GM20431 (cell line): ENCODE measurements around the gene AQP12B.
"Not testable (repeated sequence)": the region's sequence is repeated elsewhere in the genome, so short reads cannot be mapped to it uniquely, and the experiment has no call there.

ENCODE experiments used
- in situ Hi-C: fragments of 300-500 bp; cut with MseI, MboI; formaldehyde crosslinking; loops from one replicate; pipeline ENCODE4 v1.15.0; 2020; ENCODE audit warnings: low sequenced_read_pairs; ENCODE audit not compliant: unreplicated experiment

AQP12B gene

DNA sequence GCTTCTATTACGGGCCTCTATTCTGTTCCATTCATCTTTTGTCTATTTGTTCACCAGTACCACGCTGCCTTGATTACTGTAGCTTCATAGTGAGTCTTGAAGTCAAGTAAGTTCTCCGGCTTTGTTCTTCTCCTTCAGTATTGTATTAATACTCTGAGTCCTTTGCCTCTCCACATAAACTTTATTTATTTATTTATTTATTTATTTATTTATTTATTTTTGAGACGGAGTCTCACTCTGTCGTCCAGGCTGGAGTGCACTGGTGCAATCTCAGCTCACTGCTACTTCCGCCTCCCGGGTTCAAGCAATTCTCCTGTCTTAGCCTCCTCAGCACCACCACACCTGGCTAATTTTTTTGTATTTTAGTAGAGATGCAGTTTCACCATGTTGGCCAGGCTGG, 22.8 kb downstream of the AQP12B start:
- in situ Hi-C loops: not testable (repeated sequence)

DNA sequence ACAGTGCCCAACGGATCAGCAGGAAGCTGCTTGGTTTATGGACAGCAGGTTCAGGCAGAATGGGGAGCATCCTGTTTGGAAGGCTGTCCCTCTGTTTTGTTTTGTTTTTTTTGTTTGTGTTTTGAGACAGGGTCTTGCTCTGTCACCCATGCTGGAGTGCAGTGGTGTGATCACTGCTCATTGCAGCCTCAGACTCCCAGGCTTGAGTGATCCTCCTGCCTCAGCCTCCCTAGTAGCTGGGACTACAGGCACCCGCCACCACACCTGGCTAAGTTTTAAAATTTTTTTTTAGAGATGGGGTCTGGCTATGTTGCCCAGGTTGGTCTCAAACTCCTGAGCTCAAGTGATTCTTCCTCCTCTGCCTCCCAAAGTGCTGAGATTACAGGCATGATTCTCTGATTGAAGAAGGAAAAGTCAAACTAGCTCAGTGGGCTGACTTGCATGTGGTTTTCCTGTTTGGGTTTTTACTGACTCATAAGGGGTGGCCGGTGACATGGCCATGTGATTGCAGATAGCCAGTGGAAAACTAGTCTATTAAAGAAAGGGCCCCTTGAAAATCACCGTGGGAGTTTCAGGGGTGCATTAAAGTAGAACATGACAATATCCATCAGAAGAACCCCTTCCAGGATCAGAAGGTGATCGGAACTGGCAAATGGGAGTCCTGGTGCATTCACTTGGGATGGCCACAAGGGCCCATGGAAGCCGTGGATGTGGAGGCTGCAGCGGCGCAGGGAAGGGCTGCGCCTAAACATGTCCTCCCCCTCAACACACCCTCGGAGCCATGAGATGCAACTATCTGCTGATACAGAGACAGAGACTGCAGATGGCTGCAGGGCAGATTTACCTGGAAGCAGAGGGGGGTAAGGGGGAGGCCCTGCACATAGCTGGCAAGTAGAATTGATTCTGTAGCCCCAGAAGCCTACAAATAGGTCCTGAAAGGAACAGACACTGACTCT, 26.5 kb downstream of the AQP12B start:
- in situ Hi-C loops: no loop called here

DNA sequence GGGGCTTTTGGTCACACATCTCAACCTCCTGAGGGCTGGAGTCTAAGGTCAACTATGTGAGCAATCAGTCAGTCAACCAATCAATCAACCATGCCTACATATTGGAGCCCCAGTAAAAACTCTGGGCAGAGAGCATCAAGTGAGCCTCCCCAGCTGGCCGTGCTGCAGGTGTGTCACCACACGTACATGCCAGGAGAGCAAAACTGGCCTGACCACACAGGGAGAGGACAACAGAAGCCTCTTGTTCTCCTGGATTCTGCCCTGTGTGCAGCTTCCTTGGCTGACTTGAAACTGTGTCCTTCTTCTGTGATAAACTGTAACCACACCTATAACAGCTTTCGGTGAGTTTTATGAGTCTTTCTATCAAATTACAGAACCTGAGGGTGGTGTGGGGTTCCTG, 31.5 kb downstream of the AQP12B start:
- in situ Hi-C loops: no loop called here

GRCh38 chr2:240650254-240650965, 32.3 kb downstream of the AQP12B start:
- in situ Hi-C loops: no loop called here

DNA sequence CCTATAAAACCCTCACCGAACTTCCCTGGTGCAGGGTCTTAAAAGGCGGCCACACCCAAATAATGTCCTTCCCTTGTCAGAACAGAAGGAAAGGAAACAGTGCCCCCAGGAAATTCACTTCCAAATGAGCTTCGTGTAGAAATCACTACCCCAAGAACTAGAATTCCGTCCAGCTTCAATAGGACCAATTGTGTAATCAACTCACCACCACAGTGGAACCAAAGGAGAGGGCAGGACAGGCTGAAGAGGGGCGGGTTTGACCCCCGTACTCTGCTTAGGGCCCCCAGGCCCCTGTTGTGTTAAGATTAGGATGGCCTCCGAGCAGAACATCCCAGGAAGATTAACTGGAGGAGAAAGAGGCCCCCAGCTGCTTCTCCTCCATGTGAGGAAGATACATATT, 33.4 kb downstream of the AQP12B start:
- in situ Hi-C loops: no loop called here

DNA sequence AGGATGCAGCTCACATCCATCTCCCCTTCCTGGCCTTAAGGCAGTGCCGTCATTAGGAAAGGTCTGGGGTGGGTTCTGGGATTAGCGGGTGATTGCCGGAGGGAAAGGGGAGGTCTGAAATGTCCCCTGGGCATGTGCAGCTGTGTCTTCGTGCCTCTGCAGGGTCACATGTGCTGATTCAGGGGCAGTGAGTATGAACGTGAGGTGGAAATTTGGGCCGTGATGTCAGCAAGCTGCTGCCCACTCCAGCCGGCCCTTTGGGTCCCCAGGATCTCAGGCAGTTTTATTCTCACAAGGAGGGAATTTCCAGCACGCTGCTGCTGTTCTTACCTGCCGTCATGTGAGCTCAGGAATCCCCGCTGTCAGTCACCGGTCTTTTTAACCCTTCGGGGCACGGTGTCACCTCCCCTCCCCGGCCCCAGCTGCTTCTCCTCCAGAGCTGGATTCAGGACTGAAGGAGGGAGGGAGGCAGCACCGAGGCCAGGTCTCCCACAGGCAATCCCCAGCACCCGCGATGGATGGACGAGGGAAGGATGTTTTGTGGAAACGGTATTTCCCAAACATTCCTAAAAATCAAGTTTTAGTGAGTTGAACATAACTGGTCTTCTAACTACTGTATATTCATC, 33.9 kb downstream of the AQP12B start:
- in situ Hi-C loops: no loop called here

DNA sequence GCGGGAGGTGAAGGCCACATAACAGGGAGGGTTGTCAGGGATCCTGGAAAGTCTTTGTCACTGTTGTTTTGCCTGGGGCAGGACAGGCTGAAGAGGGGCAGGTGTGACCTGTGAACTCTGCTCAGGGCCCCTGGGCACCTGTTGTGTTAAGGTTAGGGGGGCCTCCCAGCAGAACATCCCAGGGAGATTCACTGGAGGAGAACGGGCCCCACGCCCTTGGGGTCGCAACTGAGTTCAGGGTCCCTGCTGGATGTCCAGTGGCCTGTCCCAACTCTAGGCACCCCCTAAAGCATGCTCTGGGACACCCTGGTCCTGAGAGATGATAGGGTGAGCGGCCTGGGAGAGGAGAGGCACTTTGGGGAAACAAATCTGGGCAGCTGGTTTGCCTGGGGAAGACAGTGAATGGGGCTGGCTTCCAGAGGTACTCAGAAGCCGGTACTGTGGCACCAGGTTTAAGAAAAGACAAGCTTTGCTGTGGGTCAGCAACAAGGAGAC, 34.5 kb downstream of the AQP12B start:
- in situ Hi-C loops: no loop called here

GRCh38 chr2:240647503-240648154, 35.1 kb downstream of the AQP12B start:
- in situ Hi-C loops: no loop called here

DNA sequence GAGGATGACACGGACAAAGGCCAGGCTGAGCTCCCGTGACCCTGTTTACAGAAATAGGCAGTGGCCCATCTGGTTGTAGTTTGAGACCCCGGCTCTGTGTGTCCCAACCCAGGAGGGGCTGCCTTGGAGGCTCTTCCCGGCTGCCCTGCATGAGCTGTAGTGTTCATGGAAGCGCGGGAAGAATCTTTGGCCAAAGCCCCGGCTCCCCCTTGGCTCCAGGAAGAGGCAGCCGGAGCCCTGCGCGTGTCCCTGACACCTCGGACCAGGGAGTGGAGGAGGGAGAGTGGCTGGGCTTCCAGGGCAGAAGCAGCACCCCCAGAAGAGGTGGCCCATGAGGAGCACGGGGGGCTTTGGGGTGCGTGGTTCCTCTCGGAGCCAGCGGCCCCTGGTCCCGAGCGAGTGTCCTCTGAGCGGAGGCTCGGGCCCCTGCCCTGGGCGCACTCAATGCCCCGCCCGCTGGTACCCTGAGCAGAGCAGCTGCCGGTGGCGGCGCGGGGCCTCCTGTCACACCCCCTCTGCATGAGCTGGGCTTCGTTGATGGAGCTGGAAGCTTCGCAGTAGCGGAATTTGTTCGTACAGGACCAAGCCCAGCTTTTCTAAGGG, 35.7 kb downstream of the AQP12B start:
- in situ Hi-C loops: no loop called here

DNA sequence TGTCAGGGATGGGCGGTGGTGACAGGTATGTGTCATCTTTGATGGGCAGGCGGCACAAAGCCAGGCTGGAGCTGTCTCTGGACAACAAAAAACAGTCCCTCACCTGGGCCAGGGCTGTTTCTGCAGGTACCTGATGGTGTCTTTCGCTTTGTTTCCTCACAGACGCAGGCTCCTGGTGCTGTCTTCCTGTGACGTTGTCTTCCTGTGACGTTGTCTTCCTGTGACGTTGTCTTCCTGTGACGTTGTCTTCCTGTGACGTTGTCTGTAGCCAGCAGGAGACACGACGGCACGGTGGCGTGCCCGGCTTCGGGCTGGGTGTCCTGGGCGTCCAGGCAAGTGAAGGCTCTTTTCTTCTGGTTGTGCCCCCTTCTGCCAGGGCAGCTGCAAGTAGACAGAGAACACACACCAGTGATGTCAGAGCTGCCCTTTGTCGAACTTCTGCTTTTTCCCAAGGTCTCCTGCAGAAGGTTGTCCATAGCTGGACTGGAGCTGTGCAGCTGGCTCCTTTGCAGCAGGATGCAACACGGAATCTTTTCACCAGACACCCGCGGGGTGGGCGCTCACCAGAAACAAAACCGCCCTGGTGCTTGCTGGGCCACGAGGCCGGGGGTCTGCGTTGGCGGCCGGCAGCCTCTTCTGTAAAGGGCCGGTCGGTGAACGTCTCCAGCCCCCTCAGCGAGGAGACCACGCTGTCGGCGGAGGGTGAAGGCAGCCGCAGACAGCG, 36.3 kb downstream of the AQP12B start:
- in situ Hi-C loops: no loop called here

DNA sequence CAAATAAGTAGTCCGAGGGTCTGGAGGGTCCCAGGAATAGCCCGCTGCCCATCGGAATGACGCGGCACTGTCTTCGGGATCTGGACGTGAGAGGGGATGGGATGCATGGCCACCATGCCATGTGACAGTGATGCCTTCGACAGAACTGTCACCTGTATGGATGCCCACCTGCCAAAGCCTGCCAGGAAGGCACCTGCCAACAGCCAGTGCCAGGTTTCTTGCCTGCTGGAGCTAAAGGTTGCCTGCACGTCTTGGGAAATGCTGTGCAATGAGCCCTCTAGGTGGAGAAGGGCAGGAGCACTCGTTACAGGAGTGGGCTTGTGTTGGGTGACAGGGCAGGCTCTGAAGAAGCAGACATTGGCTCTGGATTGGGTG, 36.9 kb downstream of the AQP12B start:
- in situ Hi-C loops: no loop called here

GRCh38 chr2:240645346-240645745, 37.3 kb downstream of the AQP12B start:
- in situ Hi-C loops: no loop called here

DNA sequence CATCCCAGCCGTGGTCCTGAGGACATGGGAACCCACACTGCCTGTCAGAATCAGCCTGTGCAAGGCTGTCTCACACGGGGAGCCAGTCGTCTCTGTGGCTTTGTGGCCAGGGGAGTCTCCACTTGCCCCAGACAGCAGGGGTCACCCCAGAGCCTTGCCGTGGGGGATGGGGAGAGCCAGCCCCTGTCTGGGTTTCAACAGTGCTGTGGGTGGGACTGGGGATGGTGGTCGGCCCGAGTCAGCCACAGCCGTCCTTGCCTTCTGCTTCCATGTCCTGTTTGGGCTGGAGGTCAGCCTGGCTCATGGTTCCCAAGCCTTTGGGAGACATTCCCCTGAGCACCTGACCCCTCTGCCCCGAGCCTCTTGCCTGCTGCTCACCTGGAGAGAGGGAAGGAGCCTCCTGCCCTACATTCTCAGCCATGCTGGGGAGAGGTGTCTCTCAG, 37.8 kb downstream of the AQP12B start:
- in situ Hi-C loops: no loop called here

DNA sequence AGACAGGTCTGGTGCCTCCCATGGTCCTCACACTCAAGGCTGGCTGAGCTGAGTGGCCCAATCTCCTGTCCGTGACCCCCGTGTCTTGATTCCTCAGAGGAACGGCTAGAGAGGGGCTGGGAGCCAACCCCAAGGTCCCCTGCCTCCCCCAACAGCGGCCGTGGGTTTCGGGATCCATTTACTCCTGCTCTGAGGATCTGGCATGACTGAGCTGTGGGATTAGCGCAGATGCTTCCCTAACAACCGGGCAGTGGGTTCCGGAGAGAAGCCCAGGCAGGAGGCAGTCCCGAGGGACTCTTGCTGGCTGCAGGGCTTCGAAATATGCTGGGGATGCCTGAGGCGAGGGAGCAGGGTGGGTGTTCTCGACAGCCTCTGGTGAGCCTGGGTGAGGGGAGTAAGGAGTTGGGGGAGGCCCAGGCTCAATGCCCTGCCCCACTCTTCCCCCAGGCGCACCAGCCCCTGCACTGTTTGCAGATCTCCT, 38.5 kb downstream of the AQP12B start:
- in situ Hi-C loops: no loop called here

- in situ Hi-C loops: no loop called here
These were observed 38.9 kb downstream of the AQP12B start for GRCh38 chr2:240643811-240644150.

DNA sequence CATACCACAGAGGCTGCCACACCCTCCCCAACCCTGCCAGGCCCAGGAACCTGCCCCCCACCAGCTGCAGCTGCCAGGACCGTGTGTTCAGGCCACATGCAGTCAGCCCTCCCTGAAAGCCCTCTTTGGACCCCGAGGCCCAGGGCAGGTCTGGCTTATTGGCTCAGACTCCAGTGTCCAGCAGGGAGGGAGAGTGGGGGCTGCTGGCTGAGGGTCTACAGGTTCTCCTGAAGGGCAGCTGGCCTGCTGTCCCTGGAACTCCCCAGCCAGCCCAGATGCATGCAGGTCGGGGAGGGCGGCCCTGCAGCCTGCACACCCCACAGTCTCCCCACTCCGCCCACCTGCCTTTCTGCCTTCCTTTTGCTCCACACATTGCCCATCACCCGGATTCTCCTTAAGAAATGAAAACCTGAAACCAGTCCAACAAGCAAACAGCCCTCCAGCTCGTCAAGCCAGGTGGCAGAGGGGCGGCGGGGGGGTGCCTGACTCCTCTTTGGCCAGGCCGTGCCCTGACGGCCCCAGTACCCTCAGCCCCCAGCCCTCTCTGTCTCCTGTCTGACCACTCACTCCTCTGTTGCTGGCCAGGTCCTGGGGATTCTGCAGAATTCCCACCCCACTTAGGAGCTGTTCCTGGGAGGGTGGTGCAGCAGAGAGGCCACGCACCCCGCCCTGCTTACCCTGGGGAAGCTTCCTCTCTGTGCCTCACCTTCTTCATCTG, 39.4 kb downstream of the AQP12B start:
- in situ Hi-C loops: no loop called here

- in situ Hi-C loops: no loop called here
These were observed 39.9 kb downstream of the AQP12B start for GRCh38 chr2:240642806-240643092.

- in situ Hi-C loops: no loop called here
These were observed 40.5 kb downstream of the AQP12B start for GRCh38 chr2:240642061-240642805.
